Loucy (cell line): ENCODE data around the gene MAML3.

ENCODE experiments used
- EZH2phosphoT487 ChIP-seq: fragments of 200-600 bp; IDR thresholded peaks from 2 replicates; pipeline ENCODE4 v1.6.1; 2018; ENCODE audit warnings: antibody characterized with exemption, mild to moderate bottlenecking, moderate library complexity, borderline replicate concordance
- TF ChIP-seq, protein P1 (sequence below): fragments of 200-600 bp; sonication (generic); conservative IDR thresholded peaks from 2 replicates; pipeline ENCODE4 v1.5.1; 2014; ENCODE audit warnings: mild to moderate bottlenecking, antibody characterized with exemption, low read length

DNA sequence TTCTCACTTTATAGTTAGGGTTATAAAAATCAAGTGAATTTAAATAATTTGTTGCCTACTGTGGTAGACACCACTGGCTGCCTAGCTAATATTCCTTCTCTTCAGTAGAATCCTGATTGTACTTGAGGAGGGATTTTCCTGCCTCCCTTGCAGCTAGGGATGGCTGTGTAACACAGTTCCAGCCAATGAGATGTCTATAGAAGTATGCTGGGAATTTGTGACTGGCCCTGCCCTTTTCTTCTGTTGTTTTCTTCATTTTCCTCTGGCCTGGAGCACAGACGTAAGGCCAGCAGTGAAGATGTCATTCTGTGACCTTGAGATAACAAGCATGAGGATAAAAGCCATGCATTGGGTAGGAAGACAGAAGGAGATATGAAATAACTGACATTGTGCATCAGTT is 343.3 kb downstream of the MAML3 start:
- no peak for TF ChIP-seq EZH2phosphoT487
- TF ChIP-seq, protein P1, sequence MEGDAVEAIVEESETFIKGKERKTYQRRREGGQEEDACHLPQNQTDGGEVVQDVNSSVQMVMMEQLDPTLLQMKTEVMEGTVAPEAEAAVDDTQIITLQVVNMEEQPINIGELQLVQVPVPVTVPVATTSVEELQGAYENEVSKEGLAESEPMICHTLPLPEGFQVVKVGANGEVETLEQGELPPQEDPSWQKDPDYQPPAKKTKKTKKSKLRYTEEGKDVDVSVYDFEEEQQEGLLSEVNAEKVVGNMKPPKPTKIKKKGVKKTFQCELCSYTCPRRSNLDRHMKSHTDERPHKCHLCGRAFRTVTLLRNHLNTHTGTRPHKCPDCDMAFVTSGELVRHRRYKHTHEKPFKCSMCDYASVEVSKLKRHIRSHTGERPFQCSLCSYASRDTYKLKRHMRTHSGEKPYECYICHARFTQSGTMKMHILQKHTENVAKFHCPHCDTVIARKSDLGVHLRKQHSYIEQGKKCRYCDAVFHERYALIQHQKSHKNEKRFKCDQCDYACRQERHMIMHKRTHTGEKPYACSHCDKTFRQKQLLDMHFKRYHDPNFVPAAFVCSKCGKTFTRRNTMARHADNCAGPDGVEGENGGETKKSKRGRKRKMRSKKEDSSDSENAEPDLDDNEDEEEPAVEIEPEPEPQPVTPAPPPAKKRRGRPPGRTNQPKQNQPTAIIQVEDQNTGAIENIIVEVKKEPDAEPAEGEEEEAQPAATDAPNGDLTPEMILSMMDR, result no peak
